GM23338 (cell line): ENCODE results near the gene SYNDIG1.

Experiments
- CREB1 ChIP-seq: fragments of 250-450 bp; sonication (Bioruptor Pico); IDR thresholded peaks from 2 replicates; pipeline ENCODE4 v1.5.0; 2020; ENCODE audit warnings: low read depth, mild to moderate bottlenecking, moderate library complexity
- EZH2 ChIP-seq: fragments of 200-600 bp; sonication (generic); IDR thresholded peaks from one replicate; pipeline ENCODE4 v1.8.0; 2017; ENCODE audit warnings: antibody characterized with exemption, mild to moderate bottlenecking, low read depth; ENCODE audit not compliant: unreplicated experiment
- EZH2phosphoT487 ChIP-seq: fragments of 200-600 bp; sonication (generic); IDR thresholded peaks from one replicate; pipeline ENCODE4 v1.8.1; 2018; ENCODE audit warnings: antibody characterized with exemption; ENCODE audit not compliant: unreplicated experiment
- JUNB ChIP-seq: IDR thresholded peaks from one replicate; pipeline ENCODE4 v1.6.1; 2016; ENCODE audit warnings: antibody characterized with exemption; ENCODE audit not compliant: unreplicated experiment
- POLR2AphosphoS5 ChIP-seq: IDR thresholded peaks from 2 replicates; pipeline ENCODE4 v1.6.1; 2016; ENCODE audit warnings: antibody characterized with exemption, low read depth
- ZNF114 ChIP-seq: fragments of 250-450 bp; sonication (Bioruptor Pico); IDR thresholded peaks from 2 replicates; pipeline ENCODE4 v1.5.0; 2020; ENCODE audit warnings: mild to moderate bottlenecking, moderate library complexity
- TF ChIP-seq, protein P1 (sequence below): IDR thresholded peaks from one replicate; pipeline ENCODE4 v1.6.1; 2018; ENCODE audit warnings: antibody characterized with exemption; ENCODE audit not compliant: unreplicated experiment
- TF ChIP-seq, protein P2 (sequence below), 2 experiments: fragments of 200-600 bp in 1 of 2; sonication (generic) in 1 of 2; conservative IDR thresholded peaks; 2 replicates each; pipeline versions ENCODE4 v1.5.1 to v1.6.1; 2016 to 2017; ENCODE audit warnings: antibody characterized with exemption in 2 of 2, low read depth in 2 of 2, mild to moderate bottlenecking in 2 of 2, moderate library complexity in 1 of 2
- TF ChIP-seq, protein P3 (sequence below): IDR thresholded peaks from 2 replicates; pipeline ENCODE4 v1.6.1; 2016; ENCODE audit warnings: antibody characterized with exemption
- TF ChIP-seq, protein P4 (sequence below): fragments of 250-450 bp; sonication (Bioruptor Pico); IDR thresholded peaks from 2 replicates; pipeline ENCODE4 v1.5.0; 2020; ENCODE audit warnings: mild to moderate bottlenecking, moderate library complexity

DNA sequence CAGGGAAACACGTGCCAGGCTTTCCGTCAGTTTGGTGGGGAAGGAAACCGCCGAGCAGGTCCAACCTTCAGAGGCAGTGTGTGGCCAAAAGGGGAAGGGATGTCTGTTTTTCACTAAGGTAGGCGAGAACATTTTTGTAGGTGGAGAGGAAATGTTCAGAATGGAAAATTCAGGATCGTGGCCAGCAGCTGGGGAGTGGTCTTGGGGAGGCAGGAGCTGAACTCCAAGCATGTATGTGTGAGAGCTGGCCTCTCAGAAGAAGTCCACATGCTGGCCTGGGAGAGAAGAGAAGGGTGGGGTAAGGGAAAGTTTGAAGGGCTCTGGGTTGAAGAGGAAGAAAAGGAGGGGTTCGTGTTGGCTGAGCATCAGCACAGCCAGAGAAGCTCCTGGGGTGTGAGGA, 74.9 kb downstream of the SYNDIG1 start:
- TF ChIP-seq, protein P1, sequence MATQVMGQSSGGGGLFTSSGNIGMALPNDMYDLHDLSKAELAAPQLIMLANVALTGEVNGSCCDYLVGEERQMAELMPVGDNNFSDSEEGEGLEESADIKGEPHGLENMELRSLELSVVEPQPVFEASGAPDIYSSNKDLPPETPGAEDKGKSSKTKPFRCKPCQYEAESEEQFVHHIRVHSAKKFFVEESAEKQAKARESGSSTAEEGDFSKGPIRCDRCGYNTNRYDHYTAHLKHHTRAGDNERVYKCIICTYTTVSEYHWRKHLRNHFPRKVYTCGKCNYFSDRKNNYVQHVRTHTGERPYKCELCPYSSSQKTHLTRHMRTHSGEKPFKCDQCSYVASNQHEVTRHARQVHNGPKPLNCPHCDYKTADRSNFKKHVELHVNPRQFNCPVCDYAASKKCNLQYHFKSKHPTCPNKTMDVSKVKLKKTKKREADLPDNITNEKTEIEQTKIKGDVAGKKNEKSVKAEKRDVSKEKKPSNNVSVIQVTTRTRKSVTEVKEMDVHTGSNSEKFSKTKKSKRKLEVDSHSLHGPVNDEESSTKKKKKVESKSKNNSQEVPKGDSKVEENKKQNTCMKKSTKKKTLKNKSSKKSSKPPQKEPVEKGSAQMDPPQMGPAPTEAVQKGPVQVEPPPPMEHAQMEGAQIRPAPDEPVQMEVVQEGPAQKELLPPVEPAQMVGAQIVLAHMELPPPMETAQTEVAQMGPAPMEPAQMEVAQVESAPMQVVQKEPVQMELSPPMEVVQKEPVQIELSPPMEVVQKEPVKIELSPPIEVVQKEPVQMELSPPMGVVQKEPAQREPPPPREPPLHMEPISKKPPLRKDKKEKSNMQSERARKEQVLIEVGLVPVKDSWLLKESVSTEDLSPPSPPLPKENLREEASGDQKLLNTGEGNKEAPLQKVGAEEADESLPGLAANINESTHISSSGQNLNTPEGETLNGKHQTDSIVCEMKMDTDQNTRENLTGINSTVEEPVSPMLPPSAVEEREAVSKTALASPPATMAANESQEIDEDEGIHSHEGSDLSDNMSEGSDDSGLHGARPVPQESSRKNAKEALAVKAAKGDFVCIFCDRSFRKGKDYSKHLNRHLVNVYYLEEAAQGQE, result no peak
- TF ChIP-seq, protein P2, sequence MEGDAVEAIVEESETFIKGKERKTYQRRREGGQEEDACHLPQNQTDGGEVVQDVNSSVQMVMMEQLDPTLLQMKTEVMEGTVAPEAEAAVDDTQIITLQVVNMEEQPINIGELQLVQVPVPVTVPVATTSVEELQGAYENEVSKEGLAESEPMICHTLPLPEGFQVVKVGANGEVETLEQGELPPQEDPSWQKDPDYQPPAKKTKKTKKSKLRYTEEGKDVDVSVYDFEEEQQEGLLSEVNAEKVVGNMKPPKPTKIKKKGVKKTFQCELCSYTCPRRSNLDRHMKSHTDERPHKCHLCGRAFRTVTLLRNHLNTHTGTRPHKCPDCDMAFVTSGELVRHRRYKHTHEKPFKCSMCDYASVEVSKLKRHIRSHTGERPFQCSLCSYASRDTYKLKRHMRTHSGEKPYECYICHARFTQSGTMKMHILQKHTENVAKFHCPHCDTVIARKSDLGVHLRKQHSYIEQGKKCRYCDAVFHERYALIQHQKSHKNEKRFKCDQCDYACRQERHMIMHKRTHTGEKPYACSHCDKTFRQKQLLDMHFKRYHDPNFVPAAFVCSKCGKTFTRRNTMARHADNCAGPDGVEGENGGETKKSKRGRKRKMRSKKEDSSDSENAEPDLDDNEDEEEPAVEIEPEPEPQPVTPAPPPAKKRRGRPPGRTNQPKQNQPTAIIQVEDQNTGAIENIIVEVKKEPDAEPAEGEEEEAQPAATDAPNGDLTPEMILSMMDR (conservative IDR thresholded peaks at IDR 0.05; ENCODE audit: low read depth in 2 of 2), result no peak
- TF ChIP-seq POLR2AphosphoS5 (no peak), EZH2phosphoT487 (no peak), EZH2 (no peak), JUNB (no peak), CREB1 (CRISPR knock-in tag) (no peak), ZNF114 (CRISPR knock-in tag) (no peak)
- TF ChIP-seq, protein P3, sequence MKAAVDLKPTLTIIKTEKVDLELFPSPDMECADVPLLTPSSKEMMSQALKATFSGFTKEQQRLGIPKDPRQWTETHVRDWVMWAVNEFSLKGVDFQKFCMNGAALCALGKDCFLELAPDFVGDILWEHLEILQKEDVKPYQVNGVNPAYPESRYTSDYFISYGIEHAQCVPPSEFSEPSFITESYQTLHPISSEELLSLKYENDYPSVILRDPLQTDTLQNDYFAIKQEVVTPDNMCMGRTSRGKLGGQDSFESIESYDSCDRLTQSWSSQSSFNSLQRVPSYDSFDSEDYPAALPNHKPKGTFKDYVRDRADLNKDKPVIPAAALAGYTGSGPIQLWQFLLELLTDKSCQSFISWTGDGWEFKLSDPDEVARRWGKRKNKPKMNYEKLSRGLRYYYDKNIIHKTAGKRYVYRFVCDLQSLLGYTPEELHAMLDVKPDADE, result no peak
- TF ChIP-seq, protein P4, sequence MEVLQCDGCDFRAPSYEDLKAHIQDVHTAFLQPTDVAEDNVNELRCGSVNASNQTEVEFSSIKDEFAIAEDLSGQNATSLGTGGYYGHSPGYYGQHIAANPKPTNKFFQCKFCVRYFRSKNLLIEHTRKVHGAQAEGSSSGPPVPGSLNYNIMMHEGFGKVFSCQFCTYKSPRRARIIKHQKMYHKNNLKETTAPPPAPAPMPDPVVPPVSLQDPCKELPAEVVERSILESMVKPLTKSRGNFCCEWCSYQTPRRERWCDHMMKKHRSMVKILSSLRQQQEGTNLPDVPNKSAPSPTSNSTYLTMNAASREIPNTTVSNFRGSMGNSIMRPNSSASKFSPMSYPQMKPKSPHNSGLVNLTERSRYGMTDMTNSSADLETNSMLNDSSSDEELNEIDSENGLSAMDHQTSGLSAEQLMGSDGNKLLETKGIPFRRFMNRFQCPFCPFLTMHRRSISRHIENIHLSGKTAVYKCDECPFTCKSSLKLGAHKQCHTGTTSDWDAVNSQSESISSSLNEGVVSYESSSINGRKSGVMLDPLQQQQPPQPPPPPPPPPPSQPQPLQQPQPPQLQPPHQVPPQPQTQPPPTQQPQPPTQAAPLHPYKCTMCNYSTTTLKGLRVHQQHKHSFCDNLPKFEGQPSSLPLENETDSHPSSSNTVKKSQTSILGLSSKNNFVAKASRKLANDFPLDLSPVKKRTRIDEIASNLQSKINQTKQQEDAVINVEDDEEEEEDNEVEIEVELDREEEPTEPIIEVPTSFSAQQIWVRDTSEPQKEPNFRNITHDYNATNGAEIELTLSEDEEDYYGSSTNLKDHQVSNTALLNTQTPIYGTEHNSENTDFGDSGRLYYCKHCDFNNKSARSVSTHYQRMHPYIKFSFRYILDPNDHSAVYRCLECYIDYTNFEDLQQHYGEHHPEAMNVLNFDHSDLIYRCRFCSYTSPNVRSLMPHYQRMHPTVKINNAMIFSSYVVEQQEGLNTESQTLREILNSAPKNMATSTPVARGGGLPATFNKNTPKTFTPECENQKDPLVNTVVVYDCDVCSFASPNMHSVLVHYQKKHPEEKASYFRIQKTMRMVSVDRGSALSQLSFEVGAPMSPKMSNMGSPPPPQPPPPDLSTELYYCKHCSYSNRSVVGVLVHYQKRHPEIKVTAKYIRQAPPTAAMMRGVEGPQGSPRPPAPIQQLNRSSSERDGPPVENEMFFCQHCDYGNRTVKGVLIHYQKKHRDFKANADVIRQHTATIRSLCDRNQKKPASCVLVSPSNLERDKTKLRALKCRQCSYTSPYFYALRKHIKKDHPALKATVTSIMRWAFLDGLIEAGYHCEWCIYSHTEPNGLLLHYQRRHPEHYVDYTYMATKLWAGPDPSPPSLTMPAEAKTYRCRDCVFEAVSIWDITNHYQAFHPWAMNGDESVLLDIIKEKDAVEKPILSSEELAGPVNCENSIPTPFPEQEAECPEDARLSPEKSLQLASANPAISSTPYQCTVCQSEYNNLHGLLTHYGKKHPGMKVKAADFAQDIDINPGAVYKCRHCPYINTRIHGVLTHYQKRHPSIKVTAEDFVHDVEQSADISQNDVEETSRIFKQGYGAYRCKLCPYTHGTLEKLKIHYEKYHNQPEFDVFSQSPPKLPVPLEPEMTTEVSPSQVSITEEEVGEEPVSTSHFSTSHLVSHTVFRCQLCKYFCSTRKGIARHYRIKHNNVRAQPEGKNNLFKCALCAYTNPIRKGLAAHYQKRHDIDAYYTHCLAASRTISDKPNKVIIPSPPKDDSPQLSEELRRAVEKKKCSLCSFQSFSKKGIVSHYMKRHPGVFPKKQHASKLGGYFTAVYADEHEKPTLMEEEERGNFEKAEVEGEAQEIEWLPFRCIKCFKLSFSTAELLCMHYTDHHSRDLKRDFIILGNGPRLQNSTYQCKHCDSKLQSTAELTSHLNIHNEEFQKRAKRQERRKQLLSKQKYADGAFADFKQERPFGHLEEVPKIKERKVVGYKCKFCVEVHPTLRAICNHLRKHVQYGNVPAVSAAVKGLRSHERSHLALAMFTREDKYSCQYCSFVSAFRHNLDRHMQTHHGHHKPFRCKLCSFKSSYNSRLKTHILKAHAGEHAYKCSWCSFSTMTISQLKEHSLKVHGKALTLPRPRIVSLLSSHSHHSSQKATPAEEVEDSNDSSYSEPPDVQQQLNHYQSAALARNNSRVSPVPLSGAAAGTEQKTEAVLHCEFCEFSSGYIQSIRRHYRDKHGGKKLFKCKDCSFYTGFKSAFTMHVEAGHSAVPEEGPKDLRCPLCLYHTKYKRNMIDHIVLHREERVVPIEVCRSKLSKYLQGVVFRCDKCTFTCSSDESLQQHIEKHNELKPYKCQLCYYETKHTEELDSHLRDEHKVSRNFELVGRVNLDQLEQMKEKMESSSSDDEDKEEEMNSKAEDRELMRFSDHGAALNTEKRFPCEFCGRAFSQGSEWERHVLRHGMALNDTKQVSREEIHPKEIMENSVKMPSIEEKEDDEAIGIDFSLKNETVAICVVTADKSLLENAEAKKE (CRISPR knock-in tag), result no peak
